Ishikawa (cell line): ENCODE measurements around the gene ARHGEF26.

ENCODE experiments used
- CEBPB ChIP-seq: IDR thresholded peaks from 2 replicates; pipeline ENCODE4 v1.6.1; 2012
- CREB1 ChIP-seq: IDR thresholded peaks from 2 replicates; pipeline ENCODE4 v1.6.1; 2012; ENCODE audit warnings: low read depth
- EGR1 ChIP-seq: IDR thresholded peaks from 2 replicates; pipeline ENCODE4 v1.6.1; 2012
- EP300 ChIP-seq: IDR thresholded peaks from 2 replicates; pipeline ENCODE4 v1.6.1; 2012; ENCODE audit warnings: borderline replicate concordance
- FOXM1 ChIP-seq: IDR thresholded peaks from 2 replicates; pipeline ENCODE4 v1.6.1; 2012; ENCODE audit warnings: low read depth, borderline replicate concordance
- NFIC ChIP-seq: IDR thresholded peaks from 2 replicates; pipeline ENCODE4 v1.6.1; 2012
- RAD21 ChIP-seq: IDR thresholded peaks from 2 replicates; pipeline ENCODE4 v1.6.1; 2012; ENCODE audit warnings: low read depth
- TAF1 ChIP-seq: IDR thresholded peaks from 2 replicates; pipeline ENCODE4 v1.6.1; 2012; ENCODE audit warnings: low read depth, mild to moderate bottlenecking
- TCF12 ChIP-seq: IDR thresholded peaks from 2 replicates; pipeline ENCODE4 v1.6.1; 2012; ENCODE audit warnings: low read depth
- TEAD4 ChIP-seq: IDR thresholded peaks from 2 replicates; pipeline ENCODE4 v1.6.1; 2012
- YY1 ChIP-seq: IDR thresholded peaks from 2 replicates; pipeline ENCODE4 v1.6.1; 2012; ENCODE audit warnings: low read depth
- ZBTB7A ChIP-seq: IDR thresholded peaks from 2 replicates; pipeline ENCODE4 v1.6.1; 2012; ENCODE audit warnings: low read depth
- TF ChIP-seq, protein P1 (sequence below): IDR thresholded peaks from 2 replicates; pipeline ENCODE4 v1.6.1; 2012; ENCODE audit warnings: low read depth, mild to moderate bottlenecking
- TF ChIP-seq, protein P2 (sequence below): IDR thresholded peaks from 2 replicates; pipeline ENCODE4 v1.6.1; 2012
- TF ChIP-seq, protein P3 (sequence below): IDR thresholded peaks from 2 replicates; pipeline ENCODE4 v1.6.1; 2012

The ARHGEF26 gene

DNA sequence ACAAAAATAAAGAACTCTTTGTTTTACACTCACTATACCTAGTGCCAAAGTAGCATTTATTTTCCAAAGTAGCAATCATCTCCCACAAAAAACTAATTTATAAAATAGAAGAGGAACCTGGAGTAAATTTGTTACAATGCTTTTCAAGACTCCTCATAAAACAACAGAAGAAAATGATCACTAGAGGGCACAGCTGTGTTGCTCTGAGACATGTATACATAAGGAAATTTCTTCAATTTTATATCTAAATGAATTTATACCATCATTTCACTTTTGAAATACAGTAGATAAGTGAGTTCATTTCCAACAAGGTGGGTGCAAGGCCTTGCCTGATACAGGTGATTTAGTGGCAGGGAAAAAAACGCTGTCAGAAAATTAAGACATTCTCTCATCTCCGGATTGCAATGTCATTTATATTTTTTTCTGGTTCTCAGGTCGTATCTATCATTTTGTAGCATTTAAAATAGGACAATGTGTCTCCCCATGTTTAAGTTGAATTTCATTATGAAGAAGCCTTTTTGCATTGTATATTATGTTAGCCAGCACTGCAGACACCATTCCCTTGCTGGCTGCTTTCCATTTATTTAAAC lies 25.3 kb upstream of the ARHGEF26 start:
- TF ChIP-seq RAD21 (peak; percentile 61), TCF12 (no peak), YY1 (no peak)
- TF ChIP-seq, protein P1, sequence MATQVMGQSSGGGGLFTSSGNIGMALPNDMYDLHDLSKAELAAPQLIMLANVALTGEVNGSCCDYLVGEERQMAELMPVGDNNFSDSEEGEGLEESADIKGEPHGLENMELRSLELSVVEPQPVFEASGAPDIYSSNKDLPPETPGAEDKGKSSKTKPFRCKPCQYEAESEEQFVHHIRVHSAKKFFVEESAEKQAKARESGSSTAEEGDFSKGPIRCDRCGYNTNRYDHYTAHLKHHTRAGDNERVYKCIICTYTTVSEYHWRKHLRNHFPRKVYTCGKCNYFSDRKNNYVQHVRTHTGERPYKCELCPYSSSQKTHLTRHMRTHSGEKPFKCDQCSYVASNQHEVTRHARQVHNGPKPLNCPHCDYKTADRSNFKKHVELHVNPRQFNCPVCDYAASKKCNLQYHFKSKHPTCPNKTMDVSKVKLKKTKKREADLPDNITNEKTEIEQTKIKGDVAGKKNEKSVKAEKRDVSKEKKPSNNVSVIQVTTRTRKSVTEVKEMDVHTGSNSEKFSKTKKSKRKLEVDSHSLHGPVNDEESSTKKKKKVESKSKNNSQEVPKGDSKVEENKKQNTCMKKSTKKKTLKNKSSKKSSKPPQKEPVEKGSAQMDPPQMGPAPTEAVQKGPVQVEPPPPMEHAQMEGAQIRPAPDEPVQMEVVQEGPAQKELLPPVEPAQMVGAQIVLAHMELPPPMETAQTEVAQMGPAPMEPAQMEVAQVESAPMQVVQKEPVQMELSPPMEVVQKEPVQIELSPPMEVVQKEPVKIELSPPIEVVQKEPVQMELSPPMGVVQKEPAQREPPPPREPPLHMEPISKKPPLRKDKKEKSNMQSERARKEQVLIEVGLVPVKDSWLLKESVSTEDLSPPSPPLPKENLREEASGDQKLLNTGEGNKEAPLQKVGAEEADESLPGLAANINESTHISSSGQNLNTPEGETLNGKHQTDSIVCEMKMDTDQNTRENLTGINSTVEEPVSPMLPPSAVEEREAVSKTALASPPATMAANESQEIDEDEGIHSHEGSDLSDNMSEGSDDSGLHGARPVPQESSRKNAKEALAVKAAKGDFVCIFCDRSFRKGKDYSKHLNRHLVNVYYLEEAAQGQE: no peak

DNA sequence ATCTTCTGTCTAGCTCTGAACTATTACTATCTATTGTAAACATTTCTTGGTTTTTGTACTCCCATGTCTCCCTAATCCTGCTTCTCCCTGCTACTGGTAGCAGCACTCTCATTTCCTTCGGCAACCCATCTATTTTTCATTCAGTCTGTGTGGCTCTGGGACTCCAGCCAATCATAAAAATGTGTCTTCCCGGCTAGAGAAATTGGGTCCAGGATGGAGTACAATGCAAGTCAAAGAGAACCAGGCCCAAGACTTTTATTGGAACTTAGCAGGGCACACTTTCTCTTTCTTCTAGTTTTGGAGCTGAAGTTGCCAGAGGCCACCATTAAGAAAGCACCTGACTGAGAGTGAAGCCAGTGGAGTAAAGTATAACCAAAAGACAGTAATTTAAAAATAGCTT lies 22.8 kb upstream of the ARHGEF26 start:
- TF ChIP-seq CEBPB (no peak), ZBTB7A (no peak), TEAD4 (no peak), YY1 (no peak), NFIC (no peak), EGR1 (no peak)
- TF ChIP-seq, protein P1: no peak

DNA sequence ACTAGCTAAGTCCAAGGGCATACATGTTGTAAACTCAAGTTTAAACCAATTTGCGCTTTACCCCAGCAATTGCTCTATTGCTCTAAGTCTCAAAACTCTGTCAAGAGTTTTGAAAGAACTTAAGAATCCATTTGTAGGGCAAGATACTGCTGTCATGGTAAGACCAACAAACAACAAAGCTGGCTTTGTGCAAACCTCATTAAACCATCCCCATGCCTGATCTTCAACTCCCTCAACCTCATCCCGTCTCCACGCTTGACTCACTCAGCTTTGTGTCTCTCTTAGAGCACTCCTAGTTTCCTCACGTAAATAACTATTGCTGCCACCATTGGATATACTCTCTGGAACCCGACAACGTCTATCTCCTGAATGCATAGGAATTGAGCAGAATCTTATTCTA lies 20.6 kb upstream of the ARHGEF26 start:
- TF ChIP-seq TCF12 (no peak), TAF1 (no peak)

DNA sequence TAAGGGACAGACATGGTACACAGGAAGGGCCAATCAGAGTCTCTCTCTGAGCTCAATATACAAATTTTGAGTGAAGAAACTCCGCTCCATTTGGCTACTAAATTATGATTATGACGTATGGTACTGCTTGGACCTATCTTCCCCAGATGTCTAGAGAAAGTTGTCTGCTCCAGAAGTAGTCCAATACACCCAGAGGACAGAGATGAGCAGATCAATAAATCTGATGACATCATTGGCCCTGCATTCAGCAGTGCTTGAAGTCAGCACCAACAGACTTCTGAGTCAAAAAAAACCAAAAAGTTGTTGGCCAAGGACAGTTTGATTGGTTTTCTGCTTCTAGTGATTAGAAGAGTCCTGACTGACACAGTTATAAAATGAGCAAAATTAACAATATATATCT lies 19.9 kb upstream of the ARHGEF26 start:
- TF ChIP-seq, protein P1: no peak
- TF ChIP-seq YY1 (no peak), EP300 (no peak), CEBPB (no peak), EGR1 (no peak), CREB1 (no peak), TEAD4 (no peak), TAF1 (no peak), ZBTB7A (no peak)
- TF ChIP-seq, protein P2, sequence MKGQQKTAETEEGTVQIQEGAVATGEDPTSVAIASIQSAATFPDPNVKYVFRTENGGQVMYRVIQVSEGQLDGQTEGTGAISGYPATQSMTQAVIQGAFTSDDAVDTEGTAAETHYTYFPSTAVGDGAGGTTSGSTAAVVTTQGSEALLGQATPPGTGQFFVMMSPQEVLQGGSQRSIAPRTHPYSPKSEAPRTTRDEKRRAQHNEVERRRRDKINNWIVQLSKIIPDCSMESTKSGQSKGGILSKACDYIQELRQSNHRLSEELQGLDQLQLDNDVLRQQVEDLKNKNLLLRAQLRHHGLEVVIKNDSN: no peak

DNA sequence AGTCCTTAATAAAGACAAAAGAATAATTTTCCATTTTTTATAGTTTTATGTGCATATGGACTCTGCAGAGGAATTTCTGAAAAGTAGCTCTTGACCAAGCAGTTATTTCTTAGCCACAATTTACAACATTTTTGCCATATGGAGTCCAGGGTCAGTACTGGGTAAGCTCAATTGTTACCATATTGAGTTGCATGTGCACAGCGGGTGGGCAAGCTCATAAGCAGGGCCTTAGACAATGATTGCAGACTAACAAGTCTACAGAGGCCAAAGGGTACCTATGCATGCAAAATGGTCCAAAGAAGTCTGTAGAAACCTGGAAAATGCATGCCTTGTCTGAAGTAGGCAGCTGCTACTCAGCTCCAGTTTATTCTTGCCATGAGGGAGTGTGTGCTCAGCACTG lies 19.0 kb upstream of the ARHGEF26 start:
- TF ChIP-seq TCF12 (no peak), CREB1 (no peak), RAD21 (no peak), EP300 (no peak), NFIC (no peak), FOXM1 (no peak), YY1 (no peak), TAF1 (no peak), ZBTB7A (no peak)
- TF ChIP-seq, protein P2: no peak
- TF ChIP-seq, protein P1: no peak
- TF ChIP-seq, protein P3, sequence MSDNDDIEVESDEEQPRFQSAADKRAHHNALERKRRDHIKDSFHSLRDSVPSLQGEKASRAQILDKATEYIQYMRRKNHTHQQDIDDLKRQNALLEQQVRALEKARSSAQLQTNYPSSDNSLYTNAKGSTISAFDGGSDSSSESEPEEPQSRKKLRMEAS: no peak
